Tibial nerve (tissue), 4 donors: Measurements from ENCODE around the gene NPAT.

ENCODE experiments used
- EP300 ChIP-seq, 2 donors: sonication (generic); formaldehyde crosslinking; IDR thresholded peaks; one replicate each; pipeline ENCODE4 v1.6.1; 2017; ENCODE audit warnings: antibody characterized with exemption in 2 of 2, mild to moderate bottlenecking in 1 of 2
- POLR2A ChIP-seq, 2 donors: fragments of 450-650 bp; IDR thresholded peaks; one replicate each; pipeline ENCODE4 v1.6.1; 2017; ENCODE audit warnings: antibody characterized with exemption in 2 of 2, mild to moderate bottlenecking in 2 of 2, moderate library complexity in 2 of 2
- TF ChIP-seq, protein P1 (sequence below), 5 experiments: fragments of 200-600 bp in 3 of 5; fragments of 450-650 bp in 2 of 5; sonication (generic) in 3 of 5; IDR thresholded peaks; one replicate each; pipeline ENCODE4 v1.5.1; 2016 to 2019; ENCODE audit warnings: antibody characterized with exemption in 5 of 5, mild to moderate bottlenecking in 3 of 5, moderate library complexity in 2 of 5

GRCh38 chr11:108125096-108125495 lies 97.3 kb downstream of the NPAT start:
- TF ChIP-seq, protein P1, sequence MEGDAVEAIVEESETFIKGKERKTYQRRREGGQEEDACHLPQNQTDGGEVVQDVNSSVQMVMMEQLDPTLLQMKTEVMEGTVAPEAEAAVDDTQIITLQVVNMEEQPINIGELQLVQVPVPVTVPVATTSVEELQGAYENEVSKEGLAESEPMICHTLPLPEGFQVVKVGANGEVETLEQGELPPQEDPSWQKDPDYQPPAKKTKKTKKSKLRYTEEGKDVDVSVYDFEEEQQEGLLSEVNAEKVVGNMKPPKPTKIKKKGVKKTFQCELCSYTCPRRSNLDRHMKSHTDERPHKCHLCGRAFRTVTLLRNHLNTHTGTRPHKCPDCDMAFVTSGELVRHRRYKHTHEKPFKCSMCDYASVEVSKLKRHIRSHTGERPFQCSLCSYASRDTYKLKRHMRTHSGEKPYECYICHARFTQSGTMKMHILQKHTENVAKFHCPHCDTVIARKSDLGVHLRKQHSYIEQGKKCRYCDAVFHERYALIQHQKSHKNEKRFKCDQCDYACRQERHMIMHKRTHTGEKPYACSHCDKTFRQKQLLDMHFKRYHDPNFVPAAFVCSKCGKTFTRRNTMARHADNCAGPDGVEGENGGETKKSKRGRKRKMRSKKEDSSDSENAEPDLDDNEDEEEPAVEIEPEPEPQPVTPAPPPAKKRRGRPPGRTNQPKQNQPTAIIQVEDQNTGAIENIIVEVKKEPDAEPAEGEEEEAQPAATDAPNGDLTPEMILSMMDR (IDR thresholded peaks at IDR 0.05) = no peak
- TF ChIP-seq EP300 (IDR thresholded peaks at IDR 0.05) = no peak
- no peak for TF ChIP-seq POLR2A (IDR thresholded peaks at IDR 0.05)
